Immature natural killer cell (primary cell): ENCODE measurements around the gene MYMK. TPM values are rescaled to one million over a fixed set of nuclear protein-coding genes. Genes with fewer than 3 reads are reported as not detected.

ENCODE experiments used
- DNase-seq, 3 donors: peaks; one replicate each; pipeline ENCODE4 v3.0.0; 2022; ENCODE audit warnings: mixed read lengths in 1 of 3
- H3K27ac Mint-ChIP-seq, 6 donors: one replicate each; pipeline ENCODE4 v1.8.0; 2020; ENCODE audit warnings: mixed read lengths in 6 of 6, mild to moderate bottlenecking in 5 of 6, inconsistent platforms in 4 of 6, moderate library complexity in 3 of 6
- H3K27me3 Mint-ChIP-seq, 3 donors: one replicate each; pipeline ENCODE4 v1.8.0; 2020 to 2021; ENCODE audit warnings: low read depth in 3 of 3, mild to moderate bottlenecking in 3 of 3, mixed read lengths in 3 of 3, moderate library complexity in 3 of 3, inconsistent platforms in 1 of 3
- H3K36me3 Mint-ChIP-seq, 3 donors: one replicate each; pipeline ENCODE4 v1.8.0; 2020; ENCODE audit warnings: mixed read lengths in 3 of 3, inconsistent platforms in 2 of 3, mild to moderate bottlenecking in 2 of 3
- H3K4me1 Mint-ChIP-seq, 2 donors: one replicate each; pipeline ENCODE4 v1.8.0; 2020; ENCODE audit warnings: inconsistent platforms in 2 of 2, mild to moderate bottlenecking in 2 of 2, mixed read lengths in 2 of 2, moderate library complexity in 1 of 2
- H3K4me3 Mint-ChIP-seq, 5 donors: one replicate each; pipeline ENCODE4 v1.8.0; 2020; ENCODE audit warnings: mild to moderate bottlenecking in 5 of 5, mixed read lengths in 5 of 5, inconsistent platforms in 3 of 5, moderate library complexity in 3 of 5
- H3K9me3 Mint-ChIP-seq, 6 donors: one replicate each; pipeline ENCODE4 v1.8.0; 2020; ENCODE audit warnings: mild to moderate bottlenecking in 6 of 6, mixed read lengths in 6 of 6, inconsistent platforms in 4 of 6, moderate library complexity in 3 of 6
- polyA plus RNA-seq, 3 donors: library from polyadenylated mRNA; unstranded; fragments of 300-500 nt; fragmentation: Illumina TruSeq; gene quantifications; one replicate each; pipeline ENCODE4 v1.2.3, GENCODE V29; 2021

MYMK gene, protein sequence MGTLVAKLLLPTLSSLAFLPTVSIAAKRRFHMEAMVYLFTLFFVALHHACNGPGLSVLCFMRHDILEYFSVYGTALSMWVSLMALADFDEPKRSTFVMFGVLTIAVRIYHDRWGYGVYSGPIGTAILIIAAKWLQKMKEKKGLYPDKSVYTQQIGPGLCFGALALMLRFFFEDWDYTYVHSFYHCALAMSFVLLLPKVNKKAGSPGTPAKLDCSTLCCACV
- polyA plus RNA-seq = not detected

DNA sequence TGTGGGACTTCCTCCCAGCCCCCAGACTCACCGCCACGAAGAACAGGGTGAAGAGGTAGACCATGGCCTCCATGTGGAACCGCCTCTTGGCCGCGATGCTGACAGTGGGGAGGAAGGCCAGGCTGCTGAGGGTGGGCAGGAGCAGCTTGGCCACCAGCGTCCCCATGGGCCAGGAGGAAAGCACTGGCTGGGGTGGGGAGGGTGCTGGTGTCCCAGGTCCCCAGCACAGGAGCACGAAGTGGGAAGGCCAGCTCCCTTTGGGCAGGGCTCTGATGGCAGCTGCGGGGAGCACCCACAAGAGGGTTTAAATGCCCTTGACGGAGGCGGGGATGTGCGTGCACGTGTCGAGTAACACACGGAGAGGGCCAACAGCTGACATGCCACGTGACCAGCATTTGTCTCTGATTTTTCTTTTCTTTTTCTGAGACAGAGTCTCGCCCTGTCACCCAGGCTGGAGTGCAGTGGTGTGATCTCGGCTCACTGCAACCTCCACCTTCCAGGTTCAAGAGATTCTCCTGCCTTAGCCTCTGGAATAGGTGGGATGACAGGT, at the start of gene MYMK:
Gene MYMK, minus strand, starts transcription at position 281 of the 550 bp plus-strand sequence. Its CDS starts 115 bp downstream, at position 166.
- no peaks in the 10 kb centered on the region for H3K36me3 Mint-ChIP-seq
- peaks cover 1 to 5% (median 3%) of the 10 kb centered on the region in 3 donors for H3K27me3 Mint-ChIP-seq
- no peak within 1 kb of the TSS for H3K4me3 Mint-ChIP-seq
- DNase-seq = no peak
- no peaks in the 10 kb centered on the region for H3K9me3 Mint-ChIP-seq
- no peaks in the 10 kb centered on the region for H3K4me1 Mint-ChIP-seq
- H3K27ac Mint-ChIP-seq = peak within 1 kb of the TSS in 1 of 6 donors; percentile 24

DNA sequence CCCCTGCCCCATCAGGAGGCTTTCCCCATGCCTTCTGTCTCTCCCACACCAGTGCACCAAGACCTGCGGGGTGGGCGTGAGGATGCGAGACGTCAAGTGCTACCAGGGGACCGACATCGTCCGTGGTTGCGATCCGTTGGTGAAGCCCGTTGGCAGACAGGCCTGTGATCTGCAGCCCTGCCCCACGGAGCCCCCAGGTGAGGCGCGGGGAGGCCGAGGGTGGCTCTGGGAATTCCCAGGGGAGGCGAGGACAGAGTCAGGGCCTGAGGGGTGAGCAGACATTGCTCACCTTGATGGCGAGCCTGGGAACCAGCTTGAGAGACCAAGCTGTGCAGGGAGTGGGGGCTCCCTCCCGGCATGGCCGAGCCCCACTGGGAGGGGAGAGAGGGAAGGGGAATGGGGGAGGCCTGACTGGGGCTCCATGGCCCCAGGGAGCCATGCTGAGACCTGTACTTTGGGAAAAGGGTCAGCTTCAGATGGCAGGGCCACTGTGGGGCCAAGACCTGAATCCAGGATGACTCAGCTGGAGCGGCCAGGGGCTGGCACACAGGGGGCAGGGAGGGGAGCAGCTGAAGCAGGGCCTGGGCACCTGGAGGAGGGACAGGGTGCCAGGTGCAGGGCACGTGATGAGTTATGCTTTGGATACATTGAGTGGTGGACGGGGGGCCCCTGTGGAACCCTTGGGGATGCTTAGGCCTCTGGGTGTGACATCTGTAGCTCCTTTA, 49.2 kb upstream of the MYMK start:
- Mint-ChIP-seq H3K4me1 (peaks cover 0 to 2% of the 10 kb centered on the region in 2 donors), H3K4me3 (no peak overlapping the region)
- no peak for DNase-seq

DNA sequence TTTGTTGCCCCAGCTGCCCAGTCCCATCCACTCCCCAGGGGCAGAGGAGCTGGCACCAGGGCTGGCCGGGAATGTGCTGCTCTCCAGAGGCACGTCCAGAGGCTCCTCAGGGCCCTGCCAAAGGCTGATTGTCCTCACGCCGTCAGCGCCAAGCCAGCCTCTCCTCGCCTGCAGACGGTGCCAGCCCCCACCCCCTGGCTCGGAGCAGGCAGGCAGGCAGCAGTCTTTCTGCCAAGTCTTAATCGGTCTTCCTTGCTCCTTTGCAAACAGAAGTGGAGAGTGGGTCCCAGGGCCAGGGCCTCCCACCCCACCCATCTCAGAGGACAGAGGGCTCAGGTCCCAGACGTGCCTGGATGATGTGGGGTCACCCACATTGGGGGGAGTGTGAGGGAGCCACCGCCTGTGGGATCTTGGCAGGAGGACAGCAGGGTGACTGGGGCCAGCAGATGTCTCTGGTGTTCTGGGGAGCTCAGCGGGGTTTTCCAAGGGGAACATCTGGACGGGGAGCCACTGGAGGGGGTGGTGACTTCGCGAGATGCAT, 48.1 kb upstream of the MYMK start:
- H3K4me3 Mint-ChIP-seq = no peak overlapping the region
- H3K27me3 Mint-ChIP-seq = peaks cover 2 to 5% (median 2%) of the 10 kb centered on the region in 3 donors
- H3K4me1 Mint-ChIP-seq = peaks cover 0 to 2% of the 10 kb centered on the region in 2 donors
- H3K9me3 Mint-ChIP-seq = no peaks in the 10 kb centered on the region
- no peaks in the 10 kb centered on the region for H3K36me3 Mint-ChIP-seq
- no peak for DNase-seq
- no peak overlapping the region for H3K27ac Mint-ChIP-seq

More for the DNA sequence above, 49.2 kb upstream of the MYMK start:
- no peaks in the 10 kb centered on the region for H3K9me3 Mint-ChIP-seq
- H3K36me3 Mint-ChIP-seq = no peaks in the 10 kb centered on the region
- H3K27me3 Mint-ChIP-seq = peaks cover 1 to 5% (median 2%) of the 10 kb centered on the region in 3 donors
- no peak overlapping the region for H3K27ac Mint-ChIP-seq

DNA sequence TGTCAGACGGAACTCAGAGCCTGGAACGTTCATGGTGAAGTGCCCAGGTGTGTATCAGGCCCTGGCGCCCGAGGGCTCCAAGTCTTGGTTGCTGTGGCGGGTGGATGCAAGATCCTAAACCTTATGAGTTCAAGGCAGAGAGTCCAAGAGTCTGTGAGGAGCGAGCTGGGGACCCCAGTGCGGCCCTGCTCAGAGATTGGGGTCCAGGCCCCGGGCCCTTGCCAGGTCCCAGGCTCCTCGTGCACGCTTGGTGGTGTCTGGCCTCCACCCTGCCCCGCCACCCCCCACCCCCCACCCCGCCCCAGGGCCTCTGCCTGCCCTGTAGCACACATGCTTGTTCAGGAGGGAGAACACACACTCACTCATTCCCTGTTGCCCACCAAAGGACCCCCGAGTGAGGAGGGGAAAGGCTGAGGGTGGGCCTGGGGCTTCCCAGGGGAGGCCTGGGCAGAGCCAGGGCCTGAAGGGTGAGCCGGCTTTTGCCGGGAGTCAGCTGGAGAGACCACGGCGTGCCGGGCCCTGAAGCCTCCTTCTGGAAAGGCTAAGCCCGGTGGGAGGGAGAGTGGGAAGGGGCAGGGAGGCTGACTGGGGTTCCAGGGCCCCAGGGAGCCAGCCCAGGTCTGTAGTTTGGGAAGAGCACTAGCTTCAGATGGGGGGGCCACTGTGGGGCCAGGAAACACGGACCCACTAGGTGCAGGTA, 47.3 kb upstream of the MYMK start:
- Mint-ChIP-seq H3K4me1 (peaks cover 0 to 2% of the 10 kb centered on the region in 2 donors), H3K36me3 (no peaks in the 10 kb centered on the region), H3K27me3 (peaks cover 2 to 3% (median 2%) of the 10 kb centered on the region in 3 donors), H3K9me3 (no peaks in the 10 kb centered on the region), H3K4me3 (no peak overlapping the region), H3K27ac (no peak overlapping the region)
- no peak for DNase-seq

DNA sequence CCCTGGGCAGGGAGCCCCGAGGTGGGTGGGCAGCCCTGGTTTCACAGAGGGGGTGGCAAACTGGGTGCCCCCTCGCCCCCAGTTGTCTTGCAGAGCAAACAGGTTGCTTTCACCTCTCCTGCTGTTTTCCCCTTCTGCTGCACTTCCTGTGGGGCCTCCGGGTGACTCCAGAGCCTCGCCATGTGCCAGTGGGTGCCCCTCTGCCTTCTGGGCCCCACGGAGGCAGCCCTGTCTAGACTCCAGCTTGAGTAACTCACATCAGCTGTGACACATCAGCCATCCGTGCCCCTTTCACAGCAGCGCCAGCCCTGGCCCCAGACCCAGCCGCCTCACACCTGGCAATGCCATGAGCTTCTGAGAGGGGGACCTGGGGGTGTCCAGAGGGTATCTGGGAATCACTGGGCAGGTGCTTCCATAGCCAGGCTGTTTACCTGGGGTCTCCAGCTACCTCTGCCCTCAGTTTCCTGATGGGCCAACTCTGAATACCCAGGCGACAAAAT, 46.7 kb upstream of the MYMK start:
- Mint-ChIP-seq H3K27me3 (peaks cover 2 to 3% (median 2%) of the 10 kb centered on the region in 3 donors), H3K4me1 (no peaks in the 10 kb centered on the region), H3K4me3 (no peak overlapping the region), H3K36me3 (no peaks in the 10 kb centered on the region), H3K9me3 (no peaks in the 10 kb centered on the region), H3K27ac (no peak overlapping the region)
- no peak for DNase-seq

DNA sequence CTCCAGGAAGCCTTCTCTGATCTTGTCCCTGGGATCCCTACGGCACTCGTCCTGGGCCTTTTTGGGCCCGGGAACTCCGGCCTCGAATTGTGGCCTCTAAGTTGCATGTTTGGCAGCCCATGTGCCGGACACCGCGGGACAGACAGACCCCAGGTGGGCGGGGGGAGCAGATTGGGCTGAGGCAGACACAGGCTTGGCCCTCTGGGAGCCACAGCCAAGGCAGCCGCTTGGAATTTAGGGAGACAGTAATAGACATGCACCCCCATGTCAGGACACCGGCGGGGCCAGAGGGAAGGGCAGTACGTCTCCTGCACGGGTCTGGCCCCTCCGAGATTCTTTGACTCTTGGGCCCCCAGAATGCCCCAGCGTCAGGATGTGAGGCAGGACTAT, 45.9 kb upstream of the MYMK start:
- Mint-ChIP-seq H3K36me3 (no peaks in the 10 kb centered on the region), H3K4me3 (no peak overlapping the region), H3K27me3 (peaks cover 2 to 3% (median 2%) of the 10 kb centered on the region in 3 donors), H3K4me1 (no peaks in the 10 kb centered on the region), H3K9me3 (no peaks in the 10 kb centered on the region), H3K27ac (no peak overlapping the region)
- DNase-seq = no peak

DNA sequence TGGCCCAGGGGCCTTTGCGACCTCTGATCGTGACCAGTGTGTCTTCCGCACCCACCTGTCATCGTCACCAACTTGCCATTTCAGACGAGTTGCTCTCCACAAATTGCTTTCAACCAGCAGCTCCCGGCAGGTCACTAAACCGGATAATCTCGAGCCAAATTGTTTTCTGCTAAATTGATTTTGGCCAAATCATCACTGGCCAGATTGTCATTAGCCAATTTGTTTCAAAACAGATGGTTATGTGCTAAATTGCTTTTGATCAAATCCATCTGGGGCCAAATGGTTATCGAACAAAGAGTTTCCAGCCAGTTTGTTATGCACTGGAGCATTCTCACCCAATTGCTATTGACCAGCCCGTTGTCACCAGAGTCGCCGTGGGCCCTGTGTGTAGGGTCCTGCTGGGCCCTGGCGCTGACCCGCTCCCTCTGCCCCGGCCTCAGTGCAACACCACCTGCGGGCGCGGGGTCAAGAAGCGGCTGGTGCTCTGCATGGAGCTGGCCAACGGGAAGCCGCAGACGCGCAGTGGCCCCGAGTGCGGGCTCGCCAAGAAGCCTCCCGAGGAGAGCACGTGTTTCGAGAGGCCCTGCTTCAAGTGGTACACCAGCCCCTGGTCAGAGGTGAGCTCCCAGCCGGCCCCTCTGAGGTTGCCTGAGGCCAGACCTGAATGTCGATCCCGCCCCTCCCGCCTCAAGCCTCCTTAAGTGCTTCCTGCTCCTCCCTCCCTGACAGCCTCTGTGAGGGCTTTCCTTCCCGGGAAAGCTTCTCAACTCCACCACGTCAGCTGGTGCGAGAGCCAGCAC, 45.3 kb upstream of the MYMK start:
- no peak overlapping the region for H3K4me3 Mint-ChIP-seq
- H3K36me3 Mint-ChIP-seq = no peaks in the 10 kb centered on the region
- peaks cover 1 to 2% (median 2%) of the 10 kb centered on the region in 3 donors for H3K27me3 Mint-ChIP-seq
- H3K9me3 Mint-ChIP-seq = no peaks in the 10 kb centered on the region
- no peak overlapping the region for H3K27ac Mint-ChIP-seq
- no peak for DNase-seq
- no peaks in the 10 kb centered on the region for H3K4me1 Mint-ChIP-seq

DNA sequence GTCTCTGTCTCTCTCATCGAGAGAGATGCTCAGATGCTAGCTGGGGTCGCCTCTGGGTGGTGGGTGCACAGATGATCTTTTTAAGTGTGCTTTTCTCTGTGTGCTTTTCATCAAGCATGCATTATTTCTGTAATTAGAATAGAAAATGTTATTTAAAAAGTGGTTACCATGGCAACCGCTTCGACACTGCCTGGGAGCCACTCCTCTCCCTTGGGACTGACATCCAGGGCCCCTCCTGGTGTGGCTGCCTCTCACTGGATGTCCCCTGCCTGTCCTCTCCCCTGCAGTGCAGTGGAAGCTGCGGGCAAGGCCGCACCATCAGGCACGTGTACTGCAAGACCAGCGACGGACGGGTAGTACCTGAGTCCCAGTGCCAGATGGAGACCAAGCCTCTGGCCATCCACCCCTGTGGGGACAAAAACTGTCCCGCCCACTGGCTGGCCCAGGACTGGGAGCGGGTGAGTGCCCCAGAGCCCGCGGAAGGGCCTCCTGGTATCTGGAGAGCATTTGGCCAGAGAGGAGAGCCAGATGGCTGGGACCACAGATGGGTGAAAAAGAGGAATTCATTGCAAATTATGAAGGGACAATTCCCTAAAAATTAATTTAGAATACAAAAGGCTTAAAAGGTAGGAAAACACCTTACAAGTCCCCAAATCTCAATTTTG, 44.5 kb upstream of the MYMK start:
- H3K4me1 Mint-ChIP-seq = no peaks in the 10 kb centered on the region
- H3K4me3 Mint-ChIP-seq = no peak overlapping the region
- no peak for DNase-seq
- peaks cover 1 to 6% (median 2%) of the 10 kb centered on the region in 3 donors for H3K27me3 Mint-ChIP-seq
- H3K27ac Mint-ChIP-seq = no peak overlapping the region
- H3K9me3 Mint-ChIP-seq = no peaks in the 10 kb centered on the region
- H3K36me3 Mint-ChIP-seq = no peaks in the 10 kb centered on the region

DNA sequence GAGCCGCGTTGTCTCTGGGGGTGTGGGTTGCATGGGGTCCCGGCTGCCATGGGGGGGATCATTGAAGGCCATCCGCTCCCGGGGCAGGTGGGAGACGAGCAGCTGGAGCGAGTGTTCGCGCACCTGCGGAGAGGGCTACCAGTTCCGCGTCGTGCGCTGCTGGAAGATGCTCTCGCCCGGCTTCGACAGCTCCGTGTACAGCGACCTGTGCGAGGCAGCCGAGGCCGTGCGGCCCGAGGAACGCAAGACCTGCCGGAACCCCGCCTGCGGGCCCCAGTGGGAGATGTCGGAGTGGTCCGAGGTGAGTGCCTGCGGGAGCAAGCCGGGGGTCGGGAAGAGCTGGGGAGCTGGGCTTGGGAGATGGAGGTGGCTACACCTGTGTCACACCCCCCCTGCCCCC, 43.4 kb upstream of the MYMK start:
- Mint-ChIP-seq H3K4me3 (no peak overlapping the region), H3K27me3 (peaks cover 3 to 11% (median 4%) of the 10 kb centered on the region in 3 donors), H3K9me3 (no peaks in the 10 kb centered on the region), H3K36me3 (no peaks in the 10 kb centered on the region), H3K4me1 (no peaks in the 10 kb centered on the region), H3K27ac (no peak overlapping the region)
- no peak for DNase-seq

DNA sequence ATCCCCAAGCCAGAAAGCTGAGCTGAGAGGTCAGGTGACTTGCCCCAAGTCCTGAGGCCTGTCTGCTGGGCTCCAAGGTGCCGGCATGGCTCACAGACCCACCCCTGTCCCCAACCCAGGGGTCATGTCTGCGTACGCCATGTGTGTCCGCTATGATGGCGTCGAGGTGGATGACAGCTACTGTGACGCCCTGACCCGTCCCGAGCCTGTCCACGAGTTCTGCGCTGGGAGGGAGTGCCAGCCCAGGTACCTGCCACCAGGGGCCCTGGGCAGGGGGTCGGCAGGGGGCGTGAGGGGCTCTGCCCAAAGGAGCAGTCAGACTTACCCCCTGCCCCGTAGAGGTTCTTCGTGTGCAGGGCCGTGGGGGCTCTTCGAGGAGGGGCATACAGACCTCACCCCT, 42.1 kb upstream of the MYMK start:
- H3K36me3 Mint-ChIP-seq = no peaks in the 10 kb centered on the region
- no peaks in the 10 kb centered on the region for H3K9me3 Mint-ChIP-seq
- H3K27me3 Mint-ChIP-seq = peaks cover 4 to 13% (median 5%) of the 10 kb centered on the region in 3 donors
- peaks cover 0 to 2% of the 10 kb centered on the region in 2 donors for H3K4me1 Mint-ChIP-seq
- no peak overlapping the region for H3K4me3 Mint-ChIP-seq
- DNase-seq = no peak
- no peak overlapping the region for H3K27ac Mint-ChIP-seq

DNA sequence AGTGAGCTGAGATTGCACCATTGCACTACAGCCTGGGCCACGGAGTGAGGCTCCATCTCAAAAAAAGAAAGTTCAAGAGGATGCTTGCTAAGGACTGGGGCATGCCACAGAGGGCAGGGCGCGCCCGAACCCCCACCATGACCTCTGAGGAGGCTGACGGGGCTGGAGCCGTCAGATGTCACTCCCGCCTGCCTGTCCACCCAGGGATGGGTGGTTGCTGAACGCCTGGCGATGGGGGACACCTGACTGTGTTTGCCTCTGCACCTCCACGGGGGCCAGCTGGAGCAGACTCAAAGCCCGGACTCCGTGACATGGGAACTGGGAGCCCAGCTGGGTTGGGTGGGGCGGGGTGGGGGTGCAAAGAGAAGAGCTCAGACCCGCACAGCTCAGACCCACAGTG, 41.6 kb upstream of the MYMK start:
- Mint-ChIP-seq H3K27me3 (peaks cover 4 to 13% (median 5%) of the 10 kb centered on the region in 3 donors), H3K27ac (no peak overlapping the region), H3K4me1 (peaks cover 0 to 2% of the 10 kb centered on the region in 2 donors), H3K4me3 (no peak overlapping the region), H3K9me3 (no peaks in the 10 kb centered on the region), H3K36me3 (no peaks in the 10 kb centered on the region)
- no peak for DNase-seq

DNA sequence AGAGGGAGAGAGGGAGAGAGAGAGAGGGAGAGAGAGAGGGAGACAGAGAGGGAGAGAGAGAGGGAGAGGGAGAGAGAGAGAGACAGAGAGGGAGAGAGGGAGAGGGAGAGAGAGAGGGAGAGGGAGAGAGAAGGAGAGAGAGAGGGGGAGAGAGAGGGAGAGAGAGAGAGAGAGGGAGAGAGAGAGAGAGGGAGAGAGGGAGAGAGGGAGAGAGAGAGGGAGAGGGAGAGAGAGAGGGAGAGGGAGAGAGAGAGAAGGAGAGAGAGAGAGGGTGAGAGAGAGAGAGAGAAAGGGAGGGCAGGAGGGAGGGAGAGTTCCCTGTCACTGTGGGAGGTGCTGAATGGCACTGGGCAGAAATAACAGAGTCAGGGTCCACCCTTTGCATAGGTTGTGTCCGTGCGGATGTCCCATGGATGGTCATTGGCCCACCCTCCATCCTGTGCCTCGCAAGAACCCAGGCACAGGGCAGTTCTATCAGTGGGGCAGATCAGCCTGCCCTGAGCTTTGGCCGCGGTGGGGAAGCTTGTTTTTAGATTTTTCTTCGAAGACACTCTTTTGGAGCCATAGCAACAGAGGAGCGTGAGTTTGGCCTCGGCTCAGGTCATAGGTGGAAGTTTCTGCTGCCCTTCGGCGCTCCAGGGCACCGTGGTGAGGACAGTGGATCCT, 39.8 kb upstream of the MYMK start:
- no peaks in the 10 kb centered on the region for H3K9me3 Mint-ChIP-seq
- DNase-seq = no peak
- no peak overlapping the region for H3K4me3 Mint-ChIP-seq
- no peak overlapping the region for H3K27ac Mint-ChIP-seq
- H3K4me1 Mint-ChIP-seq = peaks cover 0 to 5% of the 10 kb centered on the region in 2 donors
- H3K36me3 Mint-ChIP-seq = no peaks in the 10 kb centered on the region
- peaks cover 7 to 15% (median 7%) of the 10 kb centered on the region in 3 donors for H3K27me3 Mint-ChIP-seq
